ENCODE measurements around the gene PLEKHG4B.

DNA sequence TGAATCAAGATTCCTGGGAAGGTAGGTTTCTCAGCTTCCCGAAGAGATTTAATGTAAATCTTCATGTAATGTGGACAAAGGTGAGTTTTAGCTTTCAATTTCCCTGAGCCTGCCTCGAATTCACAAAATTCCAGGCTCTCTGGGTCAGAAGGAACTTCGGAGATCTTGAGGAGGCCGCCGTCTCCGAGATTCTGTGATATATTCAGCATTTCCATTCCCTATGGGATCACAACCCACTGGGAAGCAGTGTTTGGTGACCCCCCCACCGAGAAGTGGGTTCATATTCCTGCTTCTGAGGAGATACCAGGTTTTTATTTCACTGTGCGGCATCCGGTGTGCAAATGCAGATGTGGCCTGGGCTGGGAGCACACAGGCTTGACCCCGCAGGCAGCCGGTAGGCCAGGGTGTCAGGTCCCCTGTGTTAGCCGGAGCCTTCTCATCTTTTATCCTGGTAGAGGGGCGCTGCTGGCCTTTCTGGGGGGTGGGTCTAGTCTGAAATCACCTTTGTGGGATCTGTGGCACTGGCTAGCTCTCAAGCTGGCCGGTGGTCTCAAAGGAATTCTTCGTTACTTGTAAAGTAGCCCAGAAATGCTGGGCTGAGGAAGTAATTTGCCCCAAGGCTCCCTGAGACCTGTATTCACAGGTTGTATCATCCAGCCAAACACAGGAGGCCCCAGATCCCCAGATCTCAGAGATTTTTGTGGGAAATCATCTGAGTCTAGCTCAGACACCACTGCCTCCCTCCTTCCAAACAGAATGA is 1.4 kb downstream of the PLEKHG4B start:
- TF ChIP-seq, protein P1, sequence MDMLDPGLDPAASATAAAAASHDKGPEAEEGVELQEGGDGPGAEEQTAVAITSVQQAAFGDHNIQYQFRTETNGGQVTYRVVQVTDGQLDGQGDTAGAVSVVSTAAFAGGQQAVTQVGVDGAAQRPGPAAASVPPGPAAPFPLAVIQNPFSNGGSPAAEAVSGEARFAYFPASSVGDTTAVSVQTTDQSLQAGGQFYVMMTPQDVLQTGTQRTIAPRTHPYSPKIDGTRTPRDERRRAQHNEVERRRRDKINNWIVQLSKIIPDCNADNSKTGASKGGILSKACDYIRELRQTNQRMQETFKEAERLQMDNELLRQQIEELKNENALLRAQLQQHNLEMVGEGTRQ (IDR thresholded peaks at IDR 0.05; ENCODE audit: low read length), result no peak
- TF ChIP-seq, protein P2, sequence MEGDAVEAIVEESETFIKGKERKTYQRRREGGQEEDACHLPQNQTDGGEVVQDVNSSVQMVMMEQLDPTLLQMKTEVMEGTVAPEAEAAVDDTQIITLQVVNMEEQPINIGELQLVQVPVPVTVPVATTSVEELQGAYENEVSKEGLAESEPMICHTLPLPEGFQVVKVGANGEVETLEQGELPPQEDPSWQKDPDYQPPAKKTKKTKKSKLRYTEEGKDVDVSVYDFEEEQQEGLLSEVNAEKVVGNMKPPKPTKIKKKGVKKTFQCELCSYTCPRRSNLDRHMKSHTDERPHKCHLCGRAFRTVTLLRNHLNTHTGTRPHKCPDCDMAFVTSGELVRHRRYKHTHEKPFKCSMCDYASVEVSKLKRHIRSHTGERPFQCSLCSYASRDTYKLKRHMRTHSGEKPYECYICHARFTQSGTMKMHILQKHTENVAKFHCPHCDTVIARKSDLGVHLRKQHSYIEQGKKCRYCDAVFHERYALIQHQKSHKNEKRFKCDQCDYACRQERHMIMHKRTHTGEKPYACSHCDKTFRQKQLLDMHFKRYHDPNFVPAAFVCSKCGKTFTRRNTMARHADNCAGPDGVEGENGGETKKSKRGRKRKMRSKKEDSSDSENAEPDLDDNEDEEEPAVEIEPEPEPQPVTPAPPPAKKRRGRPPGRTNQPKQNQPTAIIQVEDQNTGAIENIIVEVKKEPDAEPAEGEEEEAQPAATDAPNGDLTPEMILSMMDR (IDR thresholded peaks at IDR 0.05; ENCODE audit: control extremely low read depth in 1 of 3, insufficient read depth in 1 of 3, low read depth in 1 of 3, low read length in 3 of 3), result no peak
- TF ChIP-seq EP300 (IDR thresholded peaks at IDR 0.05; ENCODE audit: borderline replicate concordance in 1 of 2, low read depth in 2 of 2, low read length in 2 of 2) (no peak), CHD2 (IDR thresholded peaks at IDR 0.05; ENCODE audit: low read length) (no peak), CEBPB (IDR thresholded peaks at IDR 0.05; ENCODE audit: low read depth, low read length) (no peak), POLR2A (IDR thresholded peaks at IDR 0.05; ENCODE audit: control extremely low read depth in 1 of 2, low read depth in 2 of 2, low read length in 2 of 2) (no peak), BRCA1 (IDR thresholded peaks at IDR 0.05; ENCODE audit: low read depth, low read length) (no peak), EZH2 (IDR thresholded peaks at IDR 0.05; ENCODE audit: low read depth, low read length, severe bottlenecking) (no peak), POLR2AphosphoS5 (IDR thresholded peaks at IDR 0.05; ENCODE audit: low read depth, low read length) (no peak), FOSL1 (IDR thresholded peaks at IDR 0.05; ENCODE audit: insufficient read depth, low read depth, low read length) (no peak), YY1 (IDR thresholded peaks at IDR 0.05; ENCODE audit: low read depth, low read length) (no peak), RFX5 (IDR thresholded peaks at IDR 0.05; ENCODE audit: borderline replicate concordance, low read depth, low read length) (no peak), SP1 (IDR thresholded peaks at IDR 0.05; ENCODE audit: low read depth, low read length) (no peak)
